ENCODE data around the gene RAPGEF4. TPM values are rescaled to one million over a fixed set of nuclear protein-coding genes. Genes with fewer than 3 reads are reported as not detected.

Gene RAPGEF4
- total and polyA plus RNA-seq, 11 donors = 1.3 to 21.2 (median 10.5) TPM

GRCh38 chr2:172972005-172972619 is 236.5 kb downstream of the RAPGEF4 start:
- no peaks in the 10 kb centered on the region for H3K36me3 ChIP-seq
- H3K27ac ChIP-seq = no peak overlapping the region
- intact Hi-C loops (cut with DNase I) = loop anchor here in 4 of 10 donors (5.0 to 10.0 kb wide), 5 partner anchors 45 to 430 kb away; no protein-coding TSS in a partner anchor
- no peak overlapping the region for H3K4me3 ChIP-seq
- H3K27me3 ChIP-seq = no peaks in the 10 kb centered on the region
- DNase-seq (peak in 3 of 5 donors; percentile 30 to 49 (median 42)), ATAC-seq (peak in 2 of 4 donors; percentile 35 to 56)
- peak; percentile 56 to 88 (median 74) for TF ChIP-seq CTCF (IDR thresholded peaks at IDR 0.05)
- TF ChIP-seq POLR2A (IDR thresholded peaks at IDR 0.05) = no peak
- 58 to 70% (median 61%) methylated on average over 12 of the region's 12 CpGs for WGBS, 4 donors
- H3K9me3 ChIP-seq = no peaks in the 10 kb centered on the region
- H3K4me1 ChIP-seq = peaks cover 0 to 43% (median 23%) of the 10 kb centered on the region in 12 donors

GRCh38 chr2:172974762-172975161 is 239.1 kb downstream of the RAPGEF4 start:
- no peak for TF ChIP-seq POLR2A (IDR thresholded peaks at IDR 0.05)
- ATAC-seq (no peak), DNase-seq (no peak)
- H3K4me3 ChIP-seq = no peak overlapping the region
- H3K36me3 ChIP-seq = peaks cover 0 to 3% (median 0%) of the 10 kb centered on the region in 9 donors
- peaks cover 0 to 29% (median 6%) of the 10 kb centered on the region in 12 donors for H3K4me1 ChIP-seq
- H3K27me3 ChIP-seq = no peaks in the 10 kb centered on the region
- intact Hi-C loops (cut with DNase I) = loop anchor here in 6 of 10 donors (5.0 to 10.0 kb wide), 7 partner anchors 43 to 473 kb away; no protein-coding TSS in a partner anchor
- H3K9me3 ChIP-seq = no peaks in the 10 kb centered on the region
- 95 to 98% (median 96%) methylated on average over 4 of the region's 4 CpGs for WGBS, 4 donors
- H3K27ac ChIP-seq = no peak overlapping the region

GRCh38 chr2:172976116-172976515 is 240.5 kb downstream of the RAPGEF4 start:
- no peak for DNase-seq
- peaks cover 0 to 3% (median 0%) of the 10 kb centered on the region in 9 donors for H3K36me3 ChIP-seq
- H3K27me3 ChIP-seq = no peaks in the 10 kb centered on the region
- TF ChIP-seq CTCF (IDR thresholded peaks at IDR 0.05) (no peak), POLR2A (IDR thresholded peaks at IDR 0.05) (no peak)
- H3K9me3 ChIP-seq = no peaks in the 10 kb centered on the region
- H3K4me3 ChIP-seq = no peak overlapping the region
- WGBS, 4 donors = 68 to 83% (median 75%) methylated on average over 4 of the region's 4 CpGs
- peaks cover 0 to 18% (median 5%) of the 10 kb centered on the region in 12 donors for H3K4me1 ChIP-seq
- intact Hi-C loops (cut with DNase I) = loop anchor here in 4 of 10 donors (5.0 to 10.0 kb wide), 4 partner anchors 46 to 471 kb away; no protein-coding TSS in a partner anchor
- no peak for ATAC-seq
- H3K27ac ChIP-seq = no peak overlapping the region

- Histone ChIP-seq H3K27ac (no peak overlapping the region), H3K9me3 (no peaks in the 10 kb centered on the region), H3K4me3 (no peak overlapping the region), H3K4me1 (peaks cover 0 to 15% (median 5%) of the 10 kb centered on the region in 12 donors), H3K36me3 (peaks cover 0 to 3% (median 0%) of the 10 kb centered on the region in 9 donors), H3K27me3 (no peaks in the 10 kb centered on the region)
- no peak for DNase-seq
- TF ChIP-seq POLR2A (IDR thresholded peaks at IDR 0.05) = no peak
- TF ChIP-seq CTCF (IDR thresholded peaks at IDR 0.05) = no peak
- intact Hi-C loops (cut with DNase I) = loop anchor here in 4 of 10 donors (5.0 to 10.0 kb wide), 4 partner anchors 45 to 470 kb away; no protein-coding TSS in a partner anchor
- WGBS, 4 donors = 93 to 97% (median 95%) methylated on average over 4 to 5 of the region's 5 CpGs
- no peak for ATAC-seq
These were observed 241.2 kb downstream of the RAPGEF4 start for GRCh38 chr2:172976816-172977215.
